ENCODE measurements around the gene KCMF1. TPM values are rescaled to one million over a fixed set of nuclear protein-coding genes. Genes with fewer than 3 reads are reported as not detected.

The KCMF1 gene
- total and polyA plus RNA-seq, 2 of the 13 experiments (the other 11 are each of a cell fraction or from before 2014, with no cell fraction given) = 62.1 to 116 TPM

DNA sequence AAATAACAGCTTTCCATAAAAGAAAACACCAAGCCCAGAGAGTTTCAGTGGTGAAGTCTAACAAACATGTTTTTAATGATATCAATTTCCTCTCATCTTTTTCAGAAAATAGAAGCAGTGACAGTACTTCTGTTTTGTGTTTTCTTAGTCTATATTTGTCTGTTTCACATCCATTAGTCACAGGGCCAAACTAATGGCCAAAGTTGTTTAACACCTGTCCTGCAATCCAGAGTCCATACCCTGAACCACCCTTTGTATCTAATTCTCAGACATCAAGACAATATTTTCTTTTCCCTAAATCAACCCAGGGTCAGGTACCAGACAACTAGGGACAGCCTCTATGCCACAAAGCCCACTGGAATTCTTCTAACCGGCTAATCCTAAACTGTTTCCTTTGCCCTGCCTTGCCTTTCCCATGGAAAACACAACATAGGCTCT lies 39.6 kb upstream of the KCMF1 start (continued):
- TF ChIP-seq NAIF1 (CRISPR knock-in tag; IDR thresholded peaks at IDR 0.05; ENCODE audit: borderline replicate concordance) (no peak), SOX5 (CRISPR knock-in tag; IDR thresholded peaks at IDR 0.05; ENCODE audit: borderline replicate concordance) (0 out of 2 replicates have a peak, but pooled peaks have one; percentile 17), LCORL (IDR thresholded peaks at IDR 0.05) (no peak), LCORL (CRISPR knock-in tag; IDR thresholded peaks at IDR 0.05) (peak; percentile 60; the same call in 1 of the 2 replicates)
- TF ChIP-seq, protein P1, sequence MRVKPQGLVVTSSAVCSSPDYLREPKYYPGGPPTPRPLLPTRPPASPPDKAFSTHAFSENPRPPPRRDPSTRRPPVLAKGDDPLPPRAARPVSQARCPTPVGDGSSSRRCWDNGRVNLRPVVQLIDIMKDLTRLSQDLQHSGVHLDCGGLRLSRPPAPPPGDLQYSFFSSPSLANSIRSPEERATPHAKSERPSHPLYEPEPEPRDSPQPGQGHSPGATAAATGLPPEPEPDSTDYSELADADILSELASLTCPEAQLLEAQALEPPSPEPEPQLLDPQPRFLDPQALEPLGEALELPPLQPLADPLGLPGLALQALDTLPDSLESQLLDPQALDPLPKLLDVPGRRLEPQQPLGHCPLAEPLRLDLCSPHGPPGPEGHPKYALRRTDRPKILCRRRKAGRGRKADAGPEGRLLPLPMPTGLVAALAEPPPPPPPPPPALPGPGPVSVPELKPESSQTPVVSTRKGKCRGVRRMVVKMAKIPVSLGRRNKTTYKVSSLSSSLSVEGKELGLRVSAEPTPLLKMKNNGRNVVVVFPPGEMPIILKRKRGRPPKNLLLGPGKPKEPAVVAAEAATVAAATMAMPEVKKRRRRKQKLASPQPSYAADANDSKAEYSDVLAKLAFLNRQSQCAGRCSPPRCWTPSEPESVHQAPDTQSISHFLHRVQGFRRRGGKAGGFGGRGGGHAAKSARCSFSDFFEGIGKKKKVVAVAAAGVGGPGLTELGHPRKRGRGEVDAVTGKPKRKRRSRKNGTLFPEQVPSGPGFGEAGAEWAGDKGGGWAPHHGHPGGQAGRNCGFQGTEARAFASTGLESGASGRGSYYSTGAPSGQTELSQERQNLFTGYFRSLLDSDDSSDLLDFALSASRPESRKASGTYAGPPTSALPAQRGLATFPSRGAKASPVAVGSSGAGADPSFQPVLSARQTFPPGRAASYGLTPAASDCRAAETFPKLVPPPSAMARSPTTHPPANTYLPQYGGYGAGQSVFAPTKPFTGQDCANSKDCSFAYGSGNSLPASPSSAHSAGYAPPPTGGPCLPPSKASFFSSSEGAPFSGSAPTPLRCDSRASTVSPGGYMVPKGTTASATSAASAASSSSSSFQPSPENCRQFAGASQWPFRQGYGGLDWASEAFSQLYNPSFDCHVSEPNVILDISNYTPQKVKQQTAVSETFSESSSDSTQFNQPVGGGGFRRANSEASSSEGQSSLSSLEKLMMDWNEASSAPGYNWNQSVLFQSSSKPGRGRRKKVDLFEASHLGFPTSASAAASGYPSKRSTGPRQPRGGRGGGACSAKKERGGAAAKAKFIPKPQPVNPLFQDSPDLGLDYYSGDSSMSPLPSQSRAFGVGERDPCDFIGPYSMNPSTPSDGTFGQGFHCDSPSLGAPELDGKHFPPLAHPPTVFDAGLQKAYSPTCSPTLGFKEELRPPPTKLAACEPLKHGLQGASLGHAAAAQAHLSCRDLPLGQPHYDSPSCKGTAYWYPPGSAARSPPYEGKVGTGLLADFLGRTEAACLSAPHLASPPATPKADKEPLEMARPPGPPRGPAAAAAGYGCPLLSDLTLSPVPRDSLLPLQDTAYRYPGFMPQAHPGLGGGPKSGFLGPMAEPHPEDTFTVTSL (CRISPR knock-in tag; IDR thresholded peaks at IDR 0.05; ENCODE audit: borderline replicate concordance) = peak; percentile 42; the same call in 1 of the 2 replicates

DNA sequence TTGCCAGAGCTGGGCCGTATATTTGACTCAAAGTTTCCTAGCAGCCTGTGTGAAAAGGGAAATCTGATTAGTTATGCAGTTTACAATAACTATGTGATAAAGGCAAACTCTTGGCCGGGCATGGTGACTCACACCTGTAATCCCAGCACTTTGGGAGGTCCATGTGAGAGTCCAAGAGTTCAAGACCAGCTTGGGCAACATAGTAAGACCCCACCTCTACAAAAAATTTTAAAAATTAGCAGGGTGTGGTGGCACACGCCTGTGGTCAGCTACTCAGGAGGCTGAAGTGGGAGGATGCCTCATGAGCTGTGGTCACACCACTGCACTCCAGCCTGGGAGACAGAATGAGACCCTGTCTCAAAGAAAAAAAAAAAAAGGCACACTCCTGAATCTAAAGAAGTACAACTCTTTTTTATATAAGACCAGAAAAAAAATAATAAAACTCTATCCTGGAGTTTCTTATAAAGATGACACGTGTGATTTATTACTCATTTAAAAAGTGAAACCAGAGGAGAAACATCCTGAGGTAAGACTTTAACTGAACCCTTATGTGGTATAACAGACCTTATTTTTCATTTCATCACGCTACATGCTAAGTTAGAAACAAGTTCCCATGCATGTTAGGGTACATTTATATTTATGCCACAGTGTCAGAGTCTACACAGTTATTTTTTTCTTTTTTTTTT lies 32.6 kb upstream of the KCMF1 start:
- ChIA-PET CTCF (ENCODE audit: low intra/inter-chr PET ratio, low total read pairs) (no interaction called here), POLR2A (interaction anchor here (1.4 kb wide), 1 partner anchor 12 kb away, joined by 4 read pairs; no protein-coding TSS in a partner anchor)
- Histone ChIP-seq H3K27me3 (ENCODE audit: control insufficient read depth in 1 of 2, insufficient read depth in 2 of 2, low read length in 2 of 2) (no peaks in the 10 kb centered on the region), H3K4me3 (replicated peaks in 1 of 3; ENCODE audit: insufficient read depth in 1 of 3, low read depth in 2 of 3, low read length in 3 of 3) (no peak overlapping the region), H3K4me1 (ENCODE audit: insufficient read depth, low read length) (peaks cover 18% of the 10 kb centered on the region), H3K9me3 (ENCODE audit: low read length) (no peaks in the 10 kb centered on the region), H4K20me1 (ENCODE audit: insufficient read depth, low read length) (no peaks in the 10 kb centered on the region), H3K79me2 (ENCODE audit: insufficient read depth, low read length) (no peaks in the 10 kb centered on the region), H3K36me3 (replicated peaks in 1 of 2; ENCODE audit: control insufficient read depth in 1 of 2, insufficient read depth in 2 of 2, low read length in 2 of 2) (no peaks in the 10 kb centered on the region), H3K27ac (ENCODE audit: extremely low read length, insufficient read depth, low read length) (no peak overlapping the region), H2AFZ (ENCODE audit: low read length) (no peak overlapping the region), H3K4me2 (ENCODE audit: low read depth, low read length) (no peak overlapping the region), H3K9ac (ENCODE audit: insufficient read depth, low read depth, low read length) (no peak overlapping the region)
- in situ Hi-C loops (cut with HindIII; ENCODE audit: extremely low pct_ligation_motif_present, low pct_unique_long_range_greater_than_20kb) (no loop called here), intact Hi-C loops (cut with micrococcal nuclease; ENCODE audit: unreplicated experiment) (no loop called here)
- TF ChIP-seq ZNF121 (CRISPR knock-in tag; IDR thresholded peaks at IDR 0.05) = 0 out of 2 replicates have a peak, but pooled peaks have one; percentile 57
- no peak for TF ChIP-seq NBN (conservative IDR thresholded peaks at IDR 0.05)
- no peak for TF ChIP-seq CAMTA2 (CRISPR knock-in tag; IDR thresholded peaks at IDR 0.05; ENCODE audit: borderline replicate concordance)
- TF ChIP-seq, protein P2, sequence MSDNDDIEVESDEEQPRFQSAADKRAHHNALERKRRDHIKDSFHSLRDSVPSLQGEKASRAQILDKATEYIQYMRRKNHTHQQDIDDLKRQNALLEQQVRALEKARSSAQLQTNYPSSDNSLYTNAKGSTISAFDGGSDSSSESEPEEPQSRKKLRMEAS (IDR thresholded peaks at IDR 0.05) = no peak
- TF ChIP-seq, protein P3, sequence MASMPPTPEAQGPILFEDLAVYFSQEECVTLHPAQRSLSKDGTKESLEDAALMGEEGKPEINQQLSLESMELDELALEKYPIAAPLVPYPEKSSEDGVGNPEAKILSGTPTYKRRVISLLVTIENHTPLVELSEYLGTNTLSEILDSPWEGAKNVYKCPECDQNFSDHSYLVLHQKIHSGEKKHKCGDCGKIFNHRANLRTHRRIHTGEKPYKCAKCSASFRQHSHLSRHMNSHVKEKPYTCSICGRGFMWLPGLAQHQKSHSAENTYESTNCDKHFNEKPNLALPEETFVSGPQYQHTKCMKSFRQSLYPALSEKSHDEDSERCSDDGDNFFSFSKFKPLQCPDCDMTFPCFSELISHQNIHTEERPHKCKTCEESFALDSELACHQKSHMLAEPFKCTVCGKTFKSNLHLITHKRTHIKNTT (CRISPR knock-in tag; IDR thresholded peaks at IDR 0.05) = no peak
- TF ChIP-seq FOSL2 (CRISPR knock-in tag; IDR thresholded peaks at IDR 0.05) = 0 out of 2 replicates have a peak, but pooled peaks have one; percentile 21
- TF ChIP-seq, protein P4, sequence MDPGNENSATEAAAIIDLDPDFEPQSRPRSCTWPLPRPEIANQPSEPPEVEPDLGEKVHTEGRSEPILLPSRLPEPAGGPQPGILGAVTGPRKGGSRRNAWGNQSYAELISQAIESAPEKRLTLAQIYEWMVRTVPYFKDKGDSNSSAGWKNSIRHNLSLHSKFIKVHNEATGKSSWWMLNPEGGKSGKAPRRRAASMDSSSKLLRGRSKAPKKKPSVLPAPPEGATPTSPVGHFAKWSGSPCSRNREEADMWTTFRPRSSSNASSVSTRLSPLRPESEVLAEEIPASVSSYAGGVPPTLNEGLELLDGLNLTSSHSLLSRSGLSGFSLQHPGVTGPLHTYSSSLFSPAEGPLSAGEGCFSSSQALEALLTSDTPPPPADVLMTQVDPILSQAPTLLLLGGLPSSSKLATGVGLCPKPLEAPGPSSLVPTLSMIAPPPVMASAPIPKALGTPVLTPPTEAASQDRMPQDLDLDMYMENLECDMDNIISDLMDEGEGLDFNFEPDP (CRISPR knock-in tag; conservative IDR thresholded peaks at IDR 0.05) = no peak
- no peak for TF ChIP-seq ZSCAN12 (CRISPR knock-in tag; IDR thresholded peaks at IDR 0.05)
- no peak for TF ChIP-seq ZNF33A (CRISPR knock-in tag; IDR thresholded peaks at IDR 0.05; ENCODE audit: borderline replicate concordance)
- TF ChIP-seq REPIN1 (CRISPR knock-in tag; IDR thresholded peaks at IDR 0.05; ENCODE audit: borderline replicate concordance, low read depth) = no peak
- FAIRE-seq = no peak
- BruUV-seq (replicated peaks) = no TSS peak
- 79% methylated on average over 5 of the region's 5 CpGs for WGBS (ENCODE audit: low lambda C conversion rate)
- peak; percentile 35 for DNase-seq (ENCODE audit: low spot score)
- no peak; the same call in 2 of the 3 replicates for ATAC-seq
